ENCODE results near the gene IL1RN. TPM values are rescaled to one million over a fixed set of nuclear protein-coding genes. Genes with fewer than 3 reads are reported as not detected.
A peak's percentile ranks its signal among the peaks of the same experiment; 100 is the strongest.

Gene IL1RN
- total RNA-seq, 4 donors from 2014 or later: 0.67 to 1.3 (median 1.3) TPM; not detected in 1

- no peak for TF ChIP-seq POLR2A (IDR thresholded peaks at IDR 0.05)
- no peak for TF ChIP-seq CTCF (IDR thresholded peaks at IDR 0.05)
- WGBS, 2 donors: 93 to 94% methylated on average over 5 of the region's 5 CpGs
- Histone ChIP-seq H3K27ac (no peak overlapping the region), H3K9me3 (no peaks in the 10 kb centered on the region), H3K4me1 (peaks cover 9 to 22% of the 10 kb centered on the region in 2 donors), H3K36me3 (no peaks in the 10 kb centered on the region), H3K4me3 (replicated peaks in 1 of 3) (no peak overlapping the region), H3K27me3 (no peaks in the 10 kb centered on the region)
- DNase-seq: no peak
- intact Hi-C loops (cut with DNase I): no loop called here
These were observed 27.9 kb downstream of the IL1RN start for GRCh38 chr2:113155331-113155730.

DNA sequence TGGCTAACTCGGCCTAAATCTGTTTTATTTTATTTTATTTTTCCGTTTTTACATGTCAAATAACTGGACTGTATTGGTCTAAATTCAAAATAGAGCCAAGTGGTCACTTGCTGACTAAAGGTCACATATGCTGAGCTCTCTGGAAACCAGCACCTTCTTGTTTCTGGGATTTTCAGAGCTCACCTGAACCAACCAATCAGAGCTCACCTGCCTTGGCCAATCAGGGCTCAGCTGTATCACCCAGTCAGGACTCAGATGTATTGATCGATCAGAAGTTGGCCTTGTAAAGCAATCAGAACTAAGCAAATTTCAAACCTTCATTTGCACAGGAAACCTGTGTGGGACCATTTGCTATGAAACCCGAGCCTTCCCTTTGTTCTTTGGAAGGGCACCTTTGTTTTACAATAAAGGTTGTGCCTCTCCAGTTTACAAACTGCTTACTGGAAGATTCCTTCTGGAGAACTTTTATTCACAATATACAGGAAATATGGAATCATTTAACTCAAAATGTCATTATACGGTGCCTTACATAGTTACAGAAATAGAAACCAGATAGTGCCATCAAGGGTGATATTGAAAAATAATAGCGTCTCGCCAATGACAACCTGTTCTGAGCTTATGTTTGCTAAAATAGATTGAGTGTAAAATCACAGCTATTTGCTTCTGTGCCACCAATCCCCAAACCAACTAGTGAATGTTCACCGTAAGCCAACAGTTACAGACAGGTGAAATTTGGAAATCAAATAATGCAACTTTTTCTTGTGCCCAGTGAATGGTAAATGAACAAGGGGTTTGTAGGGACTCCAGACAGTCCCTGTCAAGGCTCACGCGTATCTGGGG lies 29.1 kb downstream of the IL1RN start:
- Histone ChIP-seq H3K36me3 (no peaks in the 10 kb centered on the region), H3K9me3 (no peaks in the 10 kb centered on the region), H3K4me3 (replicated peaks in 1 of 3) (peak overlapping the region in 1 of 3 donors; percentile 52), H3K27ac (peak overlapping the region; percentile 72 to 85 (median 81)), H3K4me1 (peaks cover 9 to 22% of the 10 kb centered on the region in 2 donors), H3K27me3 (no peaks in the 10 kb centered on the region)
- no peak for TF ChIP-seq POLR2A (IDR thresholded peaks at IDR 0.05)
- TF ChIP-seq CTCF (IDR thresholded peaks at IDR 0.05): no peak
- DNase-seq: no peak
- intact Hi-C loops (cut with DNase I): no loop called here
- 53 to 59% methylated on average over 10 of the region's 10 CpGs for WGBS, 2 donors

- peak; percentile 85 to 87 for DNase-seq
- Histone ChIP-seq H3K9me3 (no peaks in the 10 kb centered on the region), H3K4me3 (replicated peaks in 1 of 3) (peak overlapping the region; percentile 43 to 75 (median 52)), H3K27ac (peak overlapping the region; percentile 74 to 87 (median 85)), H3K4me1 (peaks cover 9 to 22% of the 10 kb centered on the region in 2 donors), H3K36me3 (no peaks in the 10 kb centered on the region), H3K27me3 (no peaks in the 10 kb centered on the region)
- intact Hi-C loops (cut with DNase I): no loop called here
- 0% methylated on average over 4 to 19 of the region's 92 CpGs for WGBS, 2 donors
- no peak for TF ChIP-seq CTCF (IDR thresholded peaks at IDR 0.05)
- TF ChIP-seq POLR2A (IDR thresholded peaks at IDR 0.05): peak in 1 of 2 donors; percentile 71
These were observed 29.9 kb downstream of the IL1RN start for GRCh38 chr2:113157118-113157896.

DNA sequence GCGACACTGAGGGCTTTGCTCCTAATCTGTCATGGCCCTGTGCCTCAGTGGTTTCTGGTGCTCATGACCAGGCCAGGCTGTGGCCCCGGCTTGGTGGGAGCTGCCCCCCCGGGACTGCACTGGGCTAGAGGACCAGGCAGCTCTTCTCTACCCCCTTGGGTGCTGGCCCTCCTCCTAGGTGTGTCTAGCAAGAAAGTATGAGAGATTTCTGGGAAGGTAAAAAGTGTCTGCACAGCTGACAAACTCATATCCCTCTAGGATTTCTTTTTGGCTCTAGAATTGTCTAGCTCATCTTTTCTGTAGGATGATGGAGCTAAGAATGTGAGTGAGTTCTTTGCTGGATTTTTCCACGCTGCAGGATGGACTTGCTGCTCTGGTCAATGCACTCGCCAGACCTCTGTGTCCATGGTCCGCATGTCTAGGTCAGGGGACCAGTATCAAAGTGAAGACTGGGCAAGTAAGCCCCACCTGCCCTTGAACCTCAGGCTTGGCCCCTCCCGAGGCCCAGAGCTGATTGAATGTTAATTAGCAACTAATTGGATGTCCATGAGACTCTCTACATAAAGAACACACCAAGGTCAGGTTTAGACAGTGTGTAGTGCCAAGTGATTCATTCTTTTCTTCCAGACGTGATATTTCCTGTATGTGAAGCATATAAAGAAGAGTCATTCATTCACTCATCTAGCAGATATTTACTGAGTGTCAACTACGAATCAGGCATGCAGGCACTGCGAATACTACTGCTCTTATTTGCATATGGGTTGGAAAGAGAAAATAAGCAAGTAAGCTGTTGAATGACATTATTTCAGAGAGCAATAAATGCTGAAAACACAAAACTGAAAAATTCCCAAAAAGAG lies 30.7 kb downstream of the IL1RN start:
- no peaks in the 10 kb centered on the region for H3K9me3 ChIP-seq
- intact Hi-C loops (cut with DNase I): no loop called here
- WGBS, 2 donors: 69 to 76% methylated on average over 7 of the region's 10 CpGs
- no peaks in the 10 kb centered on the region for H3K27me3 ChIP-seq
- DNase-seq: peak in 1 of 2 donors; percentile 47
- peak overlapping the region; percentile 74 to 87 (median 78) for H3K27ac ChIP-seq
- peak overlapping the region; percentile 43 to 75 (median 52) for H3K4me3 ChIP-seq (replicated peaks in 1 of 3)
- no peaks in the 10 kb centered on the region for H3K36me3 ChIP-seq
- TF ChIP-seq POLR2A (IDR thresholded peaks at IDR 0.05): no peak
- no peak for TF ChIP-seq CTCF (IDR thresholded peaks at IDR 0.05)
- H3K4me1 ChIP-seq: peaks cover 9 to 22% of the 10 kb centered on the region in 2 donors

Measured in thyroid gland (tissue), 4 donors.